ENCODE measurements around the gene MICAL3.

MICAL3 gene

DNA sequence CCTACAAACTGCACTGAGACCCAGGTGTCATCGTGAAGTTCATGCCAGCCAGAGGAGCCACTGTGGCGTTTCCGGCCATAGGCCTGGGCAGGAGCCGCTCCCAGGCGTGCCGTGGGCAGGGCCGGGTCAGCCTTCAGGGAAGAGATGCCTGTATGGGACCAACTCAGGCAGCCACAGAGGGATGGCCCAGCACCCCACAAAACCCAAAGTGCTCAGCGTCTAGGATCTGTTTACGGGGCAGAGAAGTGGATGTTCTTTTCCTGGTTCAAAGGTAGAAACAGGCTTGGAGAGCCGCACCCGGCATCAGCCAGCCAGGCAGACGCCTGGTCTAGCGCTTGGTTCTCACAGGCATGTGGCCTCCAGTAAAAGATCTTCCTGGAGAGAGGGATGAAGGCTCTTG, 241.7 kb downstream of the MICAL3 start:
- DNase-seq, result no peak

DNA sequence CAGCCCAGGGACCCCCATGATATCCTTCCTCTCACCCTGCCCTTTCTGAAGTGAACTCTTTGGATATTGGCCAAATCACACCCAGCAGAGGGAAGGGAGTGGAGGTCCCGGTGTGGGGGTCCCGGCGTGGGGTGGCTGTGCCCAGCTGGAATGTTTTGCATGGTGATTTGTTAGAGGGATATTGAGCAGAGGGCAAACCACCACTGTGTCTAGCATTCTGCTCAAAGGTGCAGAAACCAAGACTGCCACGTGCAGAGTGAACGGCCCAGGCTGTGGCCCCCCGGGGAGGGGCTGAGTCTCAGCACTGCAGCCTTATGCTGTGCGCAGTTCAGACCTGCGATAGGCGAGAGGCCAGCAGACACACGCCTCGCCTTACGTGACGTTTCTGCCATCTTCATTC, 242.2 kb downstream of the MICAL3 start:
- no peak for DNase-seq

DNA sequence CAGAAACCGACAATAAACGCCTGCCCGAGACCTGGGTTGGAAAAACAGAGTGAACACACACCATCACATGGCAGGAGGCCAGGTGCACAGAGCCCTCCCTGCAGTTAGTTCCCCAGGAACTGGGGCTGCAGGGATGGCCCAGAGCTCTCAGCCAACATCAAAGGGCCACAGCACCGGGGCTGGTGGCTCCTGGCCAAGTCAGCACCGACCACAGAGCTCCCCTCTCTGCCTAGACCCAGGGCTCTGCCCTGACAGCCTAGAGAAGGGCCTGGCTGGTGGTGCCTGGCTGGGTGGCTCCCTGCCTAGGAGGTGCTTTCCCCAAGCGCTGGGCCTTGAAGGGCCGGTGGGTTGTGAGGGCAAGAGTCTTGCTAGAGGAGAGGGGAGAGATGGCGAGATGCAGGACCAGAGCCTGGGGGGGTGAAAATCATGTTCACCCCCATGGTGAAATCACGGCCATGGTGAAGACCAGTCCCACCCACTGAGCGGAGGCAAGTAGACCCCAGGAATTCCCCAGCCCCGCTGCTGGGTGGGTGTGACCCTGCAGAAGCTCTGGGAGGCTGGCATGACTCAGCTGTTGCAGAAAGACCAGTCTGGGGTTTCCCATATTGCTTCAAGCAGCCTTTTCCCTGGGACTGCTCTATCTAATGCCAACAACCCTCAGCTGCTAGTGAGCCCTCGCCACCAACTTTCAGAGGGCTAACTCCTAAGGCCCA, 242.9 kb downstream of the MICAL3 start:
- no peak for DNase-seq

DNA sequence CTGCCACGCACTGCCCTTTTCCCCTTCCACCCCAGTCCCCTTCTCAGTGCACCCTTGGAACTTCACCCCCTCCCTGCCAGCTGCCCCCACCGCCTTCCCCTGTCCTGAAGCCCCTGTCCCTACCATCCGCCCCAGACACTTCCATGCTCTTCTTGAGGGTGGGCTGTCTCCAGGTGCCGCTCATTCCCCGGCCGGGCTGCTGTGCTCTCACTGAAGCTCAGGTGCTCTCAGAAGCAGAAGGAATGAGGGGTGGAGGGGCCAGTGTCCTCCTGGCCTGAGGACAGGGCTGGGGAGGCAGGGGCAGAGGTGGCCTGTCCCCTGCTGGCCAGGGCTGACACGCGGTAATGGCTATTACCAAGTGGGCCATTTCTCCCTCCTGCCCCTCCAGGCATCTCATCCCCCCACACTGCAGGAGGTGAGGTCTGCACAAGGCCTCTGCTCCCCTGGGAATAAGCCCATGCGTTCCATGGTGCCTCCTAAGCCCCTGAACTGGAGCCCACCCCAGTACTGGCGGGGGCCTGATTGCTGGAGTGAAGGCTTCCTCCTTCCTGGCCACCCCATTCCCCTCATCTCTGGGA, 243.5 kb downstream of the MICAL3 start:
- DNase-seq, result no peak

DNA sequence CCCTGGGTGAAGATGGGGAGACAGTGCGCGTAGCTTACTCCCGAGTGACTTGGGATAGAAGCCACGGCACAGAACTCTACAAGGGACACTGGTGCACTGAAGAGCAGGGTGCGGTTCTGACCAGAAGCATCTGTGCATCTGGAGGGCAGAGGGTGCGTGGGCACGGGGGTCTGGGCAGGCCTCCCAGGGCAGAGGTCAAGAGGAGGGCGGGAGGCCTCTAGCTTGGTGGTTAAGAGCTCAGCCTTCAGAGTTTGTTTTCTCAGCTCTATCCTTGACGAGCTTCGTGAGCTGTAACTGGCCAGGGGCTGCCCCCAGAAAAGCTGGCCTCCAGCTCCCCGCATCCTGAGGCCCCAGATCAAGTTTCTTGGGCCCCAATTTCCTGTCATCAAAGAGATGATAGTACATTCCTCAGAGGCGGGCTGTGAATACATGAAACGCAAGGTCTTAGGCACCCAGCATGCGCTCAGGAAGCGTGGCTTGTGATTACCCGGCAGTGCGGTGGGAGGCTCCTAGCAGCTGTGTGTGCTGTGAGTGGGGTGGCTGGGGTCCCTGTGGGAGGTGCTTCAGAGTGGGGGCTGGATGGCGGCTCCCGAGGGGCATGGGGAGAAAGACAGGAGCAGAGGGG, 244.1 kb downstream of the MICAL3 start:
- DNase-seq, result no peak

DNA sequence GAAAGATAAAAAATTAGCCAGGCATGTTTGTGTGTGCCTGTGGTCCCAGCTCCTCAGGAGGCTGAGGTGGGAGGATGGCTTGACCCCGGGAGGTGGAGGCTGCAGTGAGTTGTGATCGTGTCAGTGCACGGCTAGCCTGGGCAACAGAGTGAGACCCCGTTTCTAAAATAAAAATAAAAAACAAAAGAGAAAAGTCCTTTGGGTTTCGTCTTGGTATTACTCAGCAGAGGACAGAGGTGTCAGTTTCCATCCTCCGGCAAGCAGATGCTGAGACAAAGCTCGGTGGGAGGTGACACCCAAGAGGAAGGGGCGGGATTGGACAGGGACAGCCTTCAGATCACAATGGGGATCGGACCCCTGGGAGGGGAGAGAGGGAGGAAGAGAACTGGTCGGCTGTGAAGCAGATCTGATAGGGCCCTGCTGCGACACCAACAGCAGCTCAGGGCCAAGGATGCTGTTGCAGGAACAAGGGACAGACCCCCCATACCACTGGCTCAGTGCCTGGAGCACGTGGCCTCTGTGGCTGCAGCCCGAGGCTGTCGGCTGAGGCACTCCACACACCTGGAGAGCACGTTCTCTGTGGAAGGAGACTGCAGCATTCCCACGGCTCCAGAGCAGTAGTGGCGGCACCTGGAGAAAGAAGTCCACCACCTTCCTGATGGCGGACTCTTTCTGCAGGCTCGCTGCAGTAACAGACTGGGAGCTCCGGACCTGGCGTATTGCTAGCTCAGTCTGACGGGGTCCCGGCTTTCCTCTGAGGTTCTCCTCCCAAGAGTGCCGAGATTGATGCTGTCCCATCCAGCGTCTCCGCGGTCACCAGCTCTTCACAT, 244.9 kb downstream of the MICAL3 start:
- DNase-seq, result no peak

DNA sequence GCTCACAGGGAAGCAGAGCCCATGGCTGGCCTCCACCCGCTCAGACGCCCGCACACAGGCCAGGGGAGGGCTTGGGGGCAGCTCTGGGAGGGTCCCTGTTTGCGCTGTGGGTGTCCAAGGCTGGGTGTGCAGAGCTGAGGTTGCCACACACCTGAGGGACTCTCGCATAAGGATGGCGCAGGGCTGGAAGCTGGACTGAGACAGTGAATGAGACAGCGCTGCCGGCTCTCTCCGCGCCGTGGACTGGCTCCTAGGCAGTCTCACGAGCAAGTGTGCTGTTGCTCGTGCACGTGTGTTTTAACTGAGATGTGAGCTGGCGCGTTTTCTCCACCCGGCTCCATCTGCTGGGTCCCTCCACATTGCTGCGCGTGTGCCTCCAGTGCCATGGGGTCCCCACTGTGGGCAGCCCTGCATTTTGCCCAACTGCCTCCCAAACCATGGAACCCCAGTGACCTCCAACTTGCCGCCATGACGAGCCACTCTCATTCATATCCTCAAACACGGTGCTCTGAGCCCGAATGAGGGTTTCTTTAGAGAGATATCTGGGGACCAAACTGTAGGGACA, 245.9 kb downstream of the MICAL3 start:
- DNase-seq, result no peak

DNA sequence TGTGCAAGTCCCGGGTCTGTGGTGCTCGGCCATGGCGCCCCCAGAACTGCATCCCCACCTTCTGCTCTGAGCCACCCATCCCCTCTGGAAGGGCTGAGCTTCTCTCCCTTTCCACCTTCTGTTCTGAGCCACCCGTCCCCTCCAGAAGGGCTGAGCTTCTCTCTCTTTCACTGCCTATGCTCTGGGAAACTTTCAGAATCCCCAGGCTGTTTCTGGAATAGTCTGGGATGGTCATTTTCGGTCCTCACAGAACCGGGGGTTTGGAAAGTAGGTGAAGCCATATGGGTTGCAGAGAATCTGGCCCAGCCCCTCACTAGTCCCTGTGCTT, 246.7 kb downstream of the MICAL3 start:
- DNase-seq, result no peak

DNA sequence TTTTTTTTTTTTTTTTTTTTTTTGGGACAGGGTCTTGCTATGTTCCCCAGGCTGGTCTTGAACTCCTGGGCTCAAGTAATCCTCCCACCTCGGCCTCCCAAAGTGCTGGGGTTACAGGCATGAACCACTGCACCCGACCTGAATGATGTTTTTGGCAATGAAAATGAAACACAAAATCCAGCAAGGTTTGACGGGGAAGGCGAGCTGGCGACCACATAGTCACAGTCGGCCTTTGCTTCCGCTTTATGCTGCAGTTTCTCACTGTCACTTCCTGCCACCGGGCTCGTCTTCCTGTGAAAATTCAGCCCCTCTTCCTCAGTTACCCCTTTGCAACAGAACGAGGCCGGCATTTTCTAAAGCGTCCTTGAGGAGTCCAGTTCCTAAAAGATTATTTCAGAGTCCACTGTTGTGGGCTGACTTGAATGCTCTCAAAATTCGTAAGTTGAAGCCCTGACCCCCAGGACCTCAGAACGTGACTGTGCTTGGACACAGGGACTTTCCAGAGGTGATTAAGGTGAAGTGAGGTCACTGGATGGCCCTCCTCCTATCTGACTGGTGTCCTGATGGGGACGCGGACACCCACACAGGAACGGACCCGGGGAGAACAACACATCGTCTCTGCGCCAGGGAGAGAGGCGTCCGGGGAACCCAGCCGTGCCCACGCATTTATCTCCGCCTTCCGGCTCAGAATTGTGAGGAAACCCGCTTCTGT, 247.2 kb downstream of the MICAL3 start:
- no peak for DNase-seq

DNA sequence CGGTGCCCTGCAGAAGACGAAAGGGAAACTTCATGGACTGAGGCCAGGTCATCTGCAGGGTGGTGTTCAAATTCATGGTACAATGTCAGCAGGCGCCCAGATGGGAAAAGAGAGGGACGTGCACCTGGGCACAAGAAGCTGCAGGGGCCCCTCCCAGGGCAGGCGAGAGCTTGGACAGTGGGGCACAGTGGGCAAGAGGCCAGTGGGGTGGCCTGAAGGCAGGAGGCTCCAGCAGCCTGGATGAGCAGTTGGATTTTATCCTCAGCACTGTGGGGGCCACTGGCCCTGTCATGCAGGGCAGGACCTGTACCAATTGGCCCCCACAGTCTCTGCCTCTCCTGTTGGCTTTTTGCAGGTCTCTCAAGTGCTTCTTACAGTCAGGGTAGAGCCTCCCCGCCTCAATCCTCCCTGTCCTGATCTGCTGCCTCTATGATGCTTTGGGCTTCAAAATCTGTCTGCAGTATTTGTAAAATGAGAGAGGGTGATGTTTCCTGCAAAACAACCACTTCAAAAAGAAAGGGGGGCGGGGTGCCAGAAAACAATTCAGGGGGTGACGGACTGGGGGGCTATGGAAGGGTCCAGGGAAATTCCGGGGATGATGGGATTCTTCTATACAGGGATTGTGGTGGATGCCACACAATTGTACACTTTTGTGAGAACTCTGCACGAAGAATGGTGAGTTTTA, 248.4 kb downstream of the MICAL3 start:
- DNase-seq, result no peak

DNA sequence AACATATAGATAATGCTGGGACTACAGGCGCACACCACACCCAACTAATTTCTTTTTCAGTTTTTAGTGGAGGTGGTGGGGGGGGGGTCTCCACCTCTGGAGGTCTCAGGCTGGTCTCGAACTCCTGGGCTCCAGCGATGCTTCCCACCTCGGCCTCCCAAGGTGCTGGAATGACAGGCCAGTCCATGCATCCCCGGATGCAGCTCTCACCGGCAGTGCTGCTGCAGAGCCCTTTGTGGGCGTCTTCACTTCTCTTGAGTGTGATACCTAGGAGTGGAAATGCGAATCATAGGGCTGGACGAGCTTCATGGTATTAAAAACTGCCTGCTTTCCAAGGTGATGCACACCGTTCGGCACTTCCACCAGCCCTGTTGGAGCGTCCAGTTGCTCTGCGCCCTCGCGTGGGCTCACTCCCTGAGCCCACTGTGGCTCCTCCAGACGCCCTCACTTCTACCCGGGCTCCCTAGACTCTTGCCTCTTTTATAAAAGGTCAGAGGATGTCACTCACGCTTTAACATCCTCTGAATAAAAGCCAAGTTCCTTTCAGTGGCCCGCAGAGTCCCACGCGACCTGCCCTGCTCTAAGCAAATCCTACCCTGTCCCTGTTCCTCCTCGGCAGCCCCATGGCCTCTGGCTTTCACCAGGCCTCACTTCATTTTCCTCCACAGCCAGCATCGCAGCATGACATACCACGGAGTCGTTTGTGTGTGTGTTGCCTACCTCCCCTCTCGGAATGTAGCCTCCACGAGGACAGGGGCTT, 249.3 kb downstream of the MICAL3 start:
- DNase-seq, result no peak

DNA sequence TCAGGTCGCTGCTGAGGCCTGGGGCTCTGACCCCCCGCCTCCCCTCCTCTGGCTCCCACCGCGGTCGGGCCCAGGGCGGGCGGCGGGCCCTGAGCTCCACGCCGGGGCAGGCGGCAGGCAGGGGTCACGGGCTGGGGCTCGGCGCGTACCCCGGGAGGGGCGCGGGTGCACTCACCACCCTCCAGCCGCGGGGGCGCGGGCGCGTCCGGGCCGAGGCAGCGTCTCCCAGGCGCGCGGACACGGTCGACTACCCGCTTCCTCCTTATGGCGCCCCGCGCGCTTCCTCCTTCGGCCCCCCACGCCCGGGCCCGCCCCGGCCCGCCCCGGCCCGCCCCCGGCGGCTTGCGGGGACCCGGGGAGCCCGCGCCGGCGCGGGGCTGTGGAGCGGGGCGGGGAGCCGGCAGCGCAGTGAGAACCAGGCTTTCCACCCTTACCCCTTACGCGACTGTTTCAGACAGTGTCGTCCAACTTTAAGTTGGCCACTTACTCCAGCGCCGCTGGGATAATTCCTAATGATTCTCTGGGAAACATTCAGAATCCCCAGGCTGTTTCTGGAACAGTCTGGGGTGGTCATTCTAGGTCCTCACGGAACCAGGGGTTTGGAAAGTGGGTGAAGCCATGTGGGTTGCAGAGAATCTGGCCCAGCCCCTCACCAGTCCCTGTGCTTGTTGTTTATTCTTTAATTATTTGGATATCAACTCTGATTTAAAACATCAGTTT, 250.0 kb downstream of the MICAL3 start, which contains the start of gene BID:
Gene BID, minus strand, starts transcription at position 264 of the 720 bp plus-strand sequence. CDS start 24,353 bp downstream, outside the sequence.
- DNase-seq, result peak in 12 of 51 donors; percentile 18 to 47 (median 32)

DNA sequence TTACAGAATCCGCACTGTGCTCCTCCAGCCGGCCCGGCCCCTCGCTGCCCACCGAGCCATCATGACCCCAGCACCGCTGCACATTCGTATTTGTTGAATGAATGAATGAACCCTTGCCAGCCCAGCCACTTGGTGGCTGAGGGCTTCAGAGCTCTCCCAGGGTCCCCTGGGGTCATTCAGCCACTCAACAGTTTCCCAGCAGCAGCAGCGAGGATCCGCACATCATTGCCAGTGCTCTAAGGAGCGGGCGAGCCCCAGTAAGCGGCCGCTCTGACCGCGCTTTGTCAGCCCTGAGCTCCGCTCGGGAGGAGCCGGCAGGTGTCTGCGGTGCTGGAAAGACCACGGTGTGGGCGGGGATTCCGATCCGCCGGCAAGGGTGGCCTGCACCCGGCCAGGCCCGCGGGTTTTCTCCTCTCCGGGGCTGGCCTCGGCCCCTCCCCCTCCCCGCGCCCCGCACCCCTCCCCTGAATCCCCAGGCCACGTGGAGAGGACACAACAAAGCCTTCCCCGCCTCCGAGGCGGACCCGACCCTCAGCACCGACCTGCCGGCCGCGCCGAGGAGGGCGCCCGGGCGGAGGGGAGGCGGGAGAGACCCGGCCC, 250.7 kb downstream of the MICAL3 start:
- DNase-seq, result peak in 28 of 51 donors; percentile 19 to 59 (median 40)

DNA sequence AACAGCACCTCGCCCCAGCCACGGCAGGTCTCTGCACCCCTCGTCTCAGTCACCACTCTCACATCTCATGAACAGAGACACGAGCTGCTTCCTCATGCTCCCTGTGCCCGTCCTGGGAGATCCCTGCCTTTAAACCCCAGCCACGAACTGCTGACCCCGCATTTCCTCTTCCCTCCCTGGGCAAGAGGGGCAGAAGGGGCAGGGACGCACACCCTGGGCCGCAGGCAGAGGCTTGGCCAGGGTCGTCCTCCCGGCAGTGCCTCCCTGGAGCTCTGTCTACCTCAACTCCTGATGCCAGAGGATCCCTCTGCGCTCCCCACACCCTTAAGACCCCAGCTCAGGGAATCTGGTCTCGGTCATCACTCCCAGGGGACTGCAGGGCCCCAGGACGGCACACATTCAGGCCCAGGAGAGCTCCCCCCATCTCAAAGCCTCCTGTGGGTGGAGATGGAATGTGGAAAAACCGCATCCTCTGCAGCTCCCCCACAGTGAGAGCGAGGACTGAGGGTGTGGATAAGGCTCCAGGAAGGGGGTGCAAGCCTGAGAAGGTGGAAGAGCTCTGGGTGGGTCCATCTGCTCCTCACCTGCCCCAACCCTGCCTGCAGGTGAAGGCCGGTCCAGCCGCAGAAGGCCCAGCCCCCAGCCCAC, 251.3 kb downstream of the MICAL3 start:
- peak in 4 of 51 donors; percentile 19 to 37 (median 24) for DNase-seq

DNA sequence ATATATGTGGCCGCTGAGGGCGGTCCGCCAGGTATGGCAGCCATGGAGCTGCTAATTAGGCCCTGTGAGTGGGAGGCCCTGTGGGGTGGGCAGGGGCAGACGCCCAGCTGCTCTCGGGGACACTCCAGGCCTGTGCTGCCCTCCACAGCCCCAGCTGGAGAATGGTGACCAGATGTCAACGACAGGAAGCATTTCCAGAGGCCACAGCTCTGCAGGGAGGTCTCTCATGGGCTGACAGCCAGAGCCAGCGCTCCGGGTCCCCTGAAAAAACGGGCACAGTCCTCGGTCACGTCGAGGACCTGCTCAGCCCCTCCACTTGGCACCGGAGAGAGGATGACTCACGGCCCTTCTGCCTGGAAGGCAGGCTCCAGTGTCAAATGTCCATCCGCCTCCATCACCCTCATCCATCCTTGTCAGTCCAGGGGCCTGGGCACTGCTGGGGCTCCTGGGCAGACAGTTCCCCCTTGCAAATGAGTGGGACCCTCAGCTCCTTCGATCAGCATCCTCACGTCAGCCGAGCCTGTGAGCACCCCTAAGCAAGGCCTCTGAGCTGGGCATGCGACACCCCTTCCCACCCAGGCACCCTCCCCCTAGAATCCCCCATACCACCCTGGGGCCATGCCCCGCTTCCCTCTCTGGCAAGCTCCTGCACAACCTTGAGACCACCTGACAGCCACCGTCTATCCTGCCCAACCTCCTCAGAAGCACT, 252.0 kb downstream of the MICAL3 start:
- DNase-seq, result peak in 2 of 51 donors; percentile 12 to 30

DNA sequence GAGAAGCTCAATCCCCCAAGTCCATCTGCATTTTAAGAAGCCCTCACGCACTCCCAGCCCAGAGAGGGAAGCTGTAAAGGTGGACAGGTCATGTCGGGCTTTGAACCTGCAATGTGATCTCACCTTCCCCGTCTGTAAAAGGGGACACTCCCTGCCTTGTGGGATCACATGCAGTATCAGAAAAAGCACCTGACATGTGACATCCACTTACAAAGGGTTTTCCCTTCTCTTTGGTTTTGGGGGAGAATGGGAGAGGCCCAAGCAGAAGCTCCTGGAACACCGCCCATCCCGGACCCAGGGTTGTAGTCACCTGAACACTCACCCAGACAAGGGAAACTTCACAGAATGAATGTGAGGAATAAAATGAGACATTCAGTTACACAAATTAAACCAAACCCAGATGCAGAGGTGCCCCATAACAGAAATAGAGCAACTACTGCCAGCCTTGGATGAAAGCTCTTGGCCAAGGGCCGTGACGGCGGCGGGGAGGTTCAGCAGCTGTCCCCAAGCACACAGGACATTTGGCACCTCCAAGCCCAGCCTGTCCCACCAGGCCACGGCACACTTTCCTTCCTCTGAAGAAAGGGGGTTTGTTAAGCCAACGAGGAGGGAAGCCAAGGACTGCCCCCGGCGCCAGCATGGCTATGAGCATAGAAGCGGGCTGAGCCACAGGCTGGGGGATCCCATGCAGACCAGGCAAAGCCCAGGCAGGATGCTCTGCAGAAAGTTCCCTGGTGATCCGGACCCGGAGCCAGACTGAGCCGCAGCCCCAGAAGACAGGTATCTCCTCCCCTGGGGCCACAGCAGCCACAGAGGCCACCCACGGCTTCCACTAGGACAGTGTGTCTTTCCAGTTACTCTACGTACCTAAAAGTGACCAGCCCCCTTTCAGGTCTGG, 253.9 kb downstream of the MICAL3 start:
- peak in 27 of 51 donors; percentile 14 to 74 (median 54) for DNase-seq

All from hypothalamus (tissue), 51 donors.